Measurements from ENCODE around the gene ZNF302.

DNA sequence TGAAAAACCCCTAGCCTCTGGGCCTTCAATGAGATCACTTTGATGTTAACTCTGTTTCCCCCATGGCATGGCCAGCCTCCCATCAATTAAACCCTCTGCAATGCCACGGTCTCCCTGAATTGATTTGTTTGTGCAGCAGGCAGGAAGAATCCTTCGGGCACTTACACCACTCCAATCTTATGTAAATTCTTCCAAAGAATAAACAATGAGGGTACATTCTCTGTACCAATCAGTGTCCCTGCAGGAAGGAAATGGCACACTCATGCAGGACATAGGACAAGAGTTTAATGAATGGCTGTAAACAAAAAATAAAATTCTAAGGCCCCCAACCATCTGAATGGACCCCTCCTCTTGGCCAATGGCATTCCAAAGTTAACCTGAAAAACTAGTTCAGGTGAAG lies 22.7 kb upstream of the ZNF302 start:
- TF ChIP-seq POLR2AphosphoS5 (IDR thresholded peaks at IDR 0.05; ENCODE audit: borderline replicate concordance, low read depth, low read length) = no peak
- no peak for TF ChIP-seq EZH2 (IDR thresholded peaks at IDR 0.05)
- no peak for TF ChIP-seq FOXP2 (optimal IDR thresholded peaks at IDR 0.05; ENCODE audit: control extremely low read depth, extremely low read length, insufficient read depth)

Measured in SK-N-MC (cell line).